Superior temporal gyrus (tissue), 1 donor: ENCODE measurements around the gene GRK5.
"Not testable (repeated sequence)": the region's sequence is repeated elsewhere in the genome, so short reads cannot be mapped to it uniquely, and the experiment has no call there.

Experiments used
- DNase-seq: peaks from one replicate; pipeline ENCODE4 v3.0.0-alpha.2; 2016; ENCODE audit errors: extremely low spot score

GRK5 gene

DNA sequence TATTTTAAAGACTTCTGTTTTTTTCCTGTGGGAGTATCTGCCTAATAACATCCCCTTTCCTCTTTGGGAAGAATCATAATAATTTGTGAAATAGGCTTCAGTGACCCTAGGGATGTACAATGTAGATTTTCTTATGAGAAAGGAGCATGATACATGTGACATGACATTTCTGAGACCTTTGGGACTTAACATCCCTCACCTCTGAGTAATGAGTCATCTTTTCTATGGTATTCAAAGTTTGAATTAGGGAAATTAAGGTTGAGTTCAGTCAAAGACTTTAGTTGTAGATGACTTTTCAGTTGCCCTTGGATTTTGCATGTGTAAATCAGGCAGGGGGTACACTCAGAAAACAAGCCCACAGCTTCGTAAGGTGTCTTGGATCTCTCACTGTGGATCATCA lies 14.3 kb downstream of the GRK5 start:
- DNase-seq: no peak

DNA sequence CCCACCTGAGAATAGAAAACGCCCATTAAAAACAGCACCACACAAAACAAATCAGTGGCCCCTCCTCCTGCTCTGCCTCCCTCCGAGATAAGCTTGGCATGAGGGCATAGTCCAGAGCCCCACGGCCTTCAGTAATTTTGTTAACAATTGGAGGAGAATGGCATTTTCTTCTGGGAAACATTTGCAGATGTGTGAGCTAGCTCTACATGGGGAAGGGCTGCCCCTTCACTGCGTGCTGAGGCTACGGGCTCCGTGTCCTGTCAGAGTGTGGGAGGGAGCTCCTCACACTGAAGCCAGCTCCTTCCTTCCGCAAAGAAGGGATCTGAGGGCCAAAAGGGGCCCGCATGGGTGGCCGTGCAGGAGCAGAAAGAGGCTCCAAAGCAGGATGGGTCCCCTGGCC lies 15.2 kb downstream of the GRK5 start:
- no peak for DNase-seq

DNA sequence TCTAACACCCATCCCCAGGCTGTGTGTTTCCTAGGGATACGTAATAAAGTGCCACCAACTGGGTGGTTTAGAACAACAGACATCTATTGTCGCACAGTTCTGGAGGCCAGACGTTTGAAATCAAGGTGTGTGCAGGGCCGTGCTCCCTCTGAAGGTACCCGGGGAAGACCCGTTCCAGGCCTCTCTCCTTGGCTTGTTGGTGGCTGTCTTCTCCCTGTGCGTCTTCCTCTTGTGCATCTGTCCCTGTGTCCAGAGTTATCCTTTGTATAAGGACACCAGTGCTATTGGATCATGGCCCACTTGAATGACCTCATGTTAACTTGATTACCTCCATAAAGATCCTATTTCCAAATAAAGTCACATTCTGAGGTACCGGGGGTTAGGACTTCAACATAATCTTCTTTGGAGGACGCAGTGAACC lies 15.6 kb downstream of the GRK5 start:
- no peak for DNase-seq

DNA sequence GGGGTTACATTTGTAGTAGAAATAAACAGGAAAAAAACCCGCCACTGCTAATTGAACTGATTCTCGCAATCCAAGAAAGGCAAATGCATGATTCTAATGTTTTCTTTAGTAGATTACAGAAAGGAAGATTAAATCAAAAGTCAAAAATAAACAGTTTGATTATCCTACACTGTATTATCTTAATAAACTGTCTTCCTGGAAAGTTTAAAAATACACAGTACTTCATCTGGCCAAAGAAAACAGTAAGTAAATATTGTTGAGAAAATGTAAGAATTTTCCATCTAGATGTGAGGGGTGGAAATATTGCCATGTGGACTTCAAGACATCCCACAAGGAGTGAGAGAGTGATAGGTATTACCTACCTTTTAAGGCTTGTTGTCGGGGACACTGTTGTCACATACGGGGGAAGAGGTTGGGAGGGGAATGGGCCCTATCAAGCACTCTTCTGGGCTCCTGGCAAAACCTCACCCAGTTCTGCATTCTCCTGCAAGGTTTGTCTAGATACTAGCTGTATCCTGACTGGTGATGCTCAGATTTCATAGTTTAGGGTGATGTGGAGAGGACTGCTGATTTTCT lies 17.8 kb downstream of the GRK5 start:
- DNase-seq: no peak

DNA sequence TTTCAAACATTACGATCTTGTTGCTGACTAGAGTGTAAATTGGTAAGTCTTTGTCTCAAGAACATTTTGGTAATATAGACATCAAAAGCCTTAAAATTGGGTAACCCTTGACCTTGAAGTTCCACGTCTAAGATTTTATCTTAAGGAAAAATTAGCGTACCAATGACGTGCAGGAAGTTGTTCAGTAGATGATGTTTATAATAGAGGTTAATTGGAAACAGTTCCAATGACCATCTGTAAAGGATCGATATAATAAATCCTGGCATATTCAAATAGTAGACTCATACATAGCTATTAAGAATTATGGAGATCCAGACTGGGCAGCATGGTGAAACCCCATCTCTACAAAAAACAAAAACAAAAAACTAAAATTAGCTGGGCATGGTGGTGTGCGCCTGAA lies 20.5 kb downstream of the GRK5 start:
- no peak for DNase-seq

DNA sequence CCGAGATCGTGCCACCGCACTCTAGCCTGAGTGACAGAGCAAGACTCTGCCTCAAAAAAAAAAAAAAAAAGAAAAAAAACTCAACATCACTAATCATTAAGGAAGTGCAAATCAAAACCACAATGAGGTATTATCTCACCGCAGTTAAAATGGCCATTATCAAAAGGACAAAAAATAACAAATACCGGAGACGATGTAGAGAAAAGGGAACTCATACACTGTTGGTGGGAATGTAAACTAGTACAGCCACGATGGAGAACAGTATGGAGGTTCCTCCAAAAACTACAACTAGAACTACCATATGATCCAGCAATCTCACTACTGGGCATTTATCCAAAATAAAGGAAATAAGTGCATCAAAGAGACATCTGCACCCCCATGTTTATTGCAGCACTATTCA lies 24.3 kb downstream of the GRK5 start:
- DNase-seq: no peak

DNA sequence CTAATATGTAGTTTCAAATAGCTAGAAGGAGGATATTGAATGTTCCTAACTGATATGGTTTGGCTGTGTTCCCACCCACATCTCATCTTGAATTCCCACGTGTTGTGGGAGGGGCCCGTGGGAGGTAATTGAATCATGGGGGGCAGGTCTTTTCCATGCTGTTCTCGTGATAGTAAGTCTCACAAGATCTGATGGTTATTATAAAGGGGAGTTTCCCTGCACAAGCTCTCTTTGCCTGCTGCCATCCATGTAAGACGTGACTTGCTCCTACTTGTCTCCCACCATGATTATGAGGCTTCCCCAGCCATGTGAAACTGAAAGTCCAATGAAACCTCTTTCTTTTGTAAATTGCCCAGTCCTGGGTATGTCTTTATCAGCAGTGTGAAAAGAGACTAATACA lies 25.1 kb downstream of the GRK5 start:
- not testable (repeated sequence) for DNase-seq

DNA sequence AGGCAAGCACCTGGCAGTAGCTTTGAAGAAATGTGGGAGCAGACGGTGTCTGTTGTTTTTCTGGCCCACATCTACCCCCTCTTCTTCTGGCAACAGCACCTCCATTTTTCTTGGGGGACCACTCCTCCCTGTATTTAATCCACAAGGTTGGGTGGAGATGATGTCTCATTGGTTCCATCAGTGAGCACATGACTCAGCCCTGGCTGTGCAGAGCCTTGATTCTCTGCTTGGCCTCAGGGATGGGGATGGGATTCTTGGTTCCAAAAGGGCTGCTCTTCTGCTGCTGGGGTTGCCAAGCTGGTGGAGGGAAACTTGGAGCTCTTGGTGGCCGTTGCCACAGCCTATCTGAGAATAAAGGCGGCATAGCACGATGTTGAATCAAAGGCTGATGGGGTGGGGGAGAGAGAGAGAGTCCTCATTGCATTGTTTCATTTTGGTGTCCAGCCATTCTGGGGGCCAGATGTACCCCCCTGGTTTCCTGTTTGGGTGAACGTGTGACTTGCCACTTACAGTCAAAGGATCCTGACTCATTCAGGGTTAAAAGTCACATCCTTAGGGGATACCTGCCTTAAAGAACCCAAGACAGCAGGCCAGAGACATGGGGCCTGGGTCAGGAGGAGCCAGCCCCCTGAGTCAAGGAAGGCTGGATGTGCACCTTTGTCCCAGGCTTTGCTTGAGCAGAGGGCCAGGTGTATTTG lies 25.9 kb downstream of the GRK5 start:
- DNase-seq: no peak

DNA sequence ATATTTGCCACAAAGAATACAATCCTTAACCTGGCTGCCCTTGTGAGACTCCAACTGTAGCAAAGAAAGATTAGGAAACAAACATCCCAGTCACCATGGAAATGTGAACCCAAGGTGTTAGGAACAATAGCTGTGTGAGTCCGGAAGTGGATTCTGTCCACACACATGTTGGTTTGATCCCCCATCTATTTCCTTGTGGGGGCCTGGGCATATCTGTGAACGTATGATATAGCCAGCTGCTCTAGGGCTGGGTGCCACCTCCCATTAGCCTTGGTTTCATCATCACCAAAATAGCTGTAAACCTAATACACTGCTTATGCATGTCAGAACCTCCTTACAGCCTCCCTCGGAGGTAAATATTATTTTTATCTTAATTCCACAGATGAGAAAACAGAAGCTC lies 26.4 kb downstream of the GRK5 start:
- no peak for DNase-seq

DNA sequence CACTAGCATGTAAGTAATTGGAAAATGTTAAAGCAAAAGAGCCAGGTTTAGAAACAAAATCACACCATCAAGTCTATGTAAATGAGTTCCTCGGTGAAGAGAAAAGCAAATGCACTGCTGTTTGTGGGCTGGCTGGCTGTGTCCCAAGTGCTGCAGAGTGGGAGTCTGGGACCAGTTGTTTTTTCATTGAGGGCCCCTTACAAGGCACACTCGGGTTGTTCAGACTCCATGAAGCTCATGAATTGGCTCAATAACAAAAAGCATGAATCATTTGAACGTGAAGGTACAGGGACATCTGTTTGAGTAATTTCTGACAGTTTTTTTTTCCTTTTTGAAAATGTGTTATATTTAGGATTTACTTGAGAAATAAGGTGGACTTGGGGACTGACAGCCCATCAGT lies 28.0 kb downstream of the GRK5 start:
- DNase-seq: peak; percentile 66

DNA sequence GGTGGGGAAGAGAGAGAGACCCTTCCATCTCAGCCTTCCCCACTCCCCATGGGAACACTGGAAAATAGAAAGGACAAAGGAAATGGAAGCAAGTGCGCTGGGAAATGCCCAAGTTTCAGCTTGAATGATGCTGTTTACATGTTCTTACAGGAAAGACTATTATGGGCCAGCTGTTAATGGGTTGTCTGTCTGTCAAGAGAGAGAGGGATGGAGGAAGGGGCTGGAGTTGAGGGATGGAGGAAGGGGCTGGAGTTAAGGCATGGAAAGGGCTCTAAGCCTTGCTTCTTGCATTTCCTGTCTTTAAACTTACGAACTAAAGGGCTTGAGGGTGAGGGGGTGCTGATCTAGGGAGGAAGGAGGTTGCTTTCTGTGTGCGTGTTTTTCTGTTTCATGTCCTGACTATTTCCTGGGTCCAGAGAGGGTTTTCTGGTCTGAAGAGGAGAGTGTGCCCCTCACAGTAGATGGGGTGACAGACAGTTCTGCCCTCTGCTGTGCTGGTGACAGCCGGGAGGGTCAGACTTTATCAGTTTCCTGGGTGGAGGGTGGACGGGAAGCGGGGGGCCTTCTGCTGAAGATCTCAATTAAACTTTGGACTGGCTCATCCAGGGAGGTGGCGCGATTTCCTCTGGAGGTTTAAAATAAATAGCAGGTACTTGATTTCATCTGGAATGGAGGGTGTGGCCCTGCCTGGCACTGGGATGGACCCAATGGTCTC lies 30.5 kb downstream of the GRK5 start:
- no peak for DNase-seq

DNA sequence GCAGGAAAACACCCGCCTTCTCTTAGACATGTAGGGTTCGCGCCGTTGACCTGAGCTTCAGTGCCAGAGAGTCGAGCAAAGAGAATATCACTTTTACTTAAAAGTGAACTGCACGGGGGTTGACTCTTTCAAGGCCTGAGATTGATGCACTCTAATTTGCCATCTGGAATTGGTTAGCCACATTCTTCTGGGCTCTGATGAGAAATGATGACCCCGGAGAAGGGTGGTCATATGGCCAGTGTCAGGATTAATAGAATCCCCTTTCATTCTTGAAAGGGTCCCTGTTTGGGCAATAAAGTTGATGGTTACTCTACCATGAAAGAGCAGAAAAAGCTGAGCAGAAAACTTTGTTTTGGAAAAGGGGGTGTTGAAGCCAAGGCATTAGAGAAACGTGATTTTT lies 31.2 kb downstream of the GRK5 start:
- no peak for DNase-seq

DNA sequence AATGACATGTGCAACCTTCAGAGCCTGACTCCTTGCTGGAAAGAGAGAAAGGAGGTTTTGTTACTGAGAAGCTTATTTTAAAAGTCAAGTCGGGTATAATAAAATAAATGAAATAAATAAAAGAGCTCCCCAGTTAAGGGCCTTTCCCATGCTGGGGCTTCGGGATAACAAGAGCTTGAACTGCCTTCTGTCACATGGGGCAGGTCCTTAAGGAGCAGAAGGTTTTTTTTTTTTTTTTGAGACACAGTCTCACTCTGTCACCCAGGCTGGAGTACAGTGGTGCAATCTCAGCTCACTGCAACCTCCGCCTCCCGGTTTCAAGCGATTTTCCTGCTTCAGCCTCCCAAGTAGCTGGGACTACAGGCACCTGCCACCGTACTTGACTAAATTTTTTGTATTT lies 31.6 kb downstream of the GRK5 start:
- not testable (repeated sequence) for DNase-seq

DNA sequence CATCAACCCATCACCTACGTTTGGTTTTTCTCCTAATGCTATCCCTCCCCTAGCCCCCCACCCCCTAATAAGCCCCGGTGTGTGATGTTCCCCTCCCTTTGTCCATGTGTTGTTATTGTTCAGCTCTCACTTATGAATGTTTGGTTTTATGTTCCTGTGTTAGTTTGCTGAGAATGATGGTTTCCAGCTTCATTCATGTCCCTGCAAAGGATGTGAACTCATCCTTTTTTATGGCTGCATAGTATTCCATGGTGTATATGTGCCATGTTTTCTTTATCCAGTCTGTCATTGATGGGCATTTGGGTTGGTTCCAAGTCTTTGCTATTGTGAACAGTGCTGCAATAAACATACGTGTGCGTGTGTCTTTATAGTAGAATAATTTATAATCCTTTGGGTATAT lies 32.3 kb downstream of the GRK5 start:
- DNase-seq: not testable (repeated sequence)

DNA sequence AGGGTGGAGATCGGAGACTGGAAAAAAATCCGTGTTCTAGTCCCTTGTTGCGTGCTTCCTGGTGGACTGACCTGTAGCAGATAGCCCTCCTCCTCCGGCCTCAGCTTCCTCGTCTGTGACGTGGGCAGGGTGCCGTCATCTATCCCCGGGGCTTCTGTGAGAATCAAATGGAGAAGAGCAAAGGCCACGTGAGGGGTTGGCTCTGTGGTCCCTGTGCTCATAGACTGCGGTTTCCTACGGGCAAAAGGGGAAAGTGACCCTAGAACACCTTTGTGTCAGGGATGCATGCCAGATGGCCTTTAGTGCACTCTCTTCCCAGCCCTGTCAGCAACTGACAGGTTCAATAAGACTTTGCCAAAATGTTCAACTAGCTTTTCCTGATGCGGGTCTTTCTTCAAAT lies 33.7 kb downstream of the GRK5 start:
- no peak for DNase-seq

DNA sequence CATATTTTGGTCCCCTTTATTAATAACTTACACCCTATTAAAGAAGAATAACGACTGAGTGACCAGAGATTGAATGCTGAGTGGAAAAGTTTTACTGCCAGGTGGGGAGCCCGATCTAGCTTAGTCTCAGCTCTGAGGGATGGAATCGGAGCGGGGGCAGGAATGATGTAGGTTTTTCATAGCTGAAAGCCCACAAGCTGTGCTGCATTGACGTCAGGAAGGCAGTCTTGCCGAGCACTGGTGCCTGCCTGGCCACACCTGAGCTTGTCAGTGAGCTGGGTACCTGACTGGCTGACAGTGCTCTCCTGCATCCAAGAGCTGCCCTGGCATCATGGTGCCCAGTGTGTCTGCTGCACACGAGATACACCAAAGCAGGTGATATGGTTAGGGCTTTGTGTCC lies 34.8 kb downstream of the GRK5 start:
- DNase-seq: no peak

DNA sequence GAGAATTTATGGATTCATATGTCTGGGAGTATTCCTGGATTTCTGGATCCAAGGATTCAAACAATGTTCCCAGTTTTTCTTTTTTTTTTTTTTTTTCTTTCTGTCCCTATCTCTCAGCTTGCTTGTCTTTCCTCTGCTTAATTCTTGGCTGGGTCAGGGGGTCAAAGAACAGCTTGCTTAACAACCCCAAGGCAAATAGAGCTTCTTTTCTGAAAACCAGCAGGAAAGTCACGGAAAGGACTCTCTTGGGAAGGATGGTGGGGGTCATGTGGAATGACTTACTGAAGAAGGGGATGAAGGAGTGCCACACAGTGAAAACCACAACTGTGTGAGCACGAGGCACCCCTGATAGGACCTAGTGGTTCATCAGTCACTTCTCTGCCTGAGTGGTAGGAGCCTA lies 36.1 kb downstream of the GRK5 start:
- DNase-seq: no peak

DNA sequence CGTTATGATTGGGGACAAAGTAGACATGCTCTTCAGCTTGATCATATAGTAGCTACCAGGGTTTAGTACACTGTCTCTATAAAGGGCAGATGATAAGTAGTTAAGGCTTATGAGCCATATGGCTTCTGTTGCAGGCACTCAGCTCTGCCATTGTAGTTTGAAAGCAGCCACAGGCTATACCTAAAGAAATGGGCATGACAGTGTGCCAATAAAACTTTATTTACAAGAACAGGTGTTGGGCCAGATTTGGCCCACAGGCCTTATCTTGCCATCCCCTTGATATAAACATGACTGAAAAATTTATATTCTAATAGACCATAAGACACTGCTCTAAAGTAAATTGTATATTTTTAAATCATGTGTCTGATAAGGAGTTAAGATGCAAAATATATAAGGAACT lies 36.6 kb downstream of the GRK5 start:
- DNase-seq: no peak

DNA sequence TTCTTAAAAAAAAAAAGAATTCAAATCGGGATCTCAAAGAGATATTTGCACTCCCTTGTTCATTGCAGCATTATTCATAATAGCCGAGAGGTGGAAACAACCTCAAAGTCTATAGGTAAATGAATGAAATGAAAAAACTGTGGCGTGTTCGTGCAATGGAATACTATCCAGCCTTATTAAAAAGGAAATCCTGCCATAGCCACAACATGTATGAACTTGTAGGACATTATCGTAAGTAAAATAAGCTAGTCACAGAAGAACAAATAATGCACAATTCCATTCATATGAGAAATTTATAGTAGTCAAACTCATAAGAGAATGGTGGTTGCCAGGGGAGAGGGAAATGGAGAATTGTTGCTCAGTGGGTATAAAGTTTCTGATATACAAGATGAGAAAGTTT lies 37.9 kb downstream of the GRK5 start:
- no peak for DNase-seq

DNA sequence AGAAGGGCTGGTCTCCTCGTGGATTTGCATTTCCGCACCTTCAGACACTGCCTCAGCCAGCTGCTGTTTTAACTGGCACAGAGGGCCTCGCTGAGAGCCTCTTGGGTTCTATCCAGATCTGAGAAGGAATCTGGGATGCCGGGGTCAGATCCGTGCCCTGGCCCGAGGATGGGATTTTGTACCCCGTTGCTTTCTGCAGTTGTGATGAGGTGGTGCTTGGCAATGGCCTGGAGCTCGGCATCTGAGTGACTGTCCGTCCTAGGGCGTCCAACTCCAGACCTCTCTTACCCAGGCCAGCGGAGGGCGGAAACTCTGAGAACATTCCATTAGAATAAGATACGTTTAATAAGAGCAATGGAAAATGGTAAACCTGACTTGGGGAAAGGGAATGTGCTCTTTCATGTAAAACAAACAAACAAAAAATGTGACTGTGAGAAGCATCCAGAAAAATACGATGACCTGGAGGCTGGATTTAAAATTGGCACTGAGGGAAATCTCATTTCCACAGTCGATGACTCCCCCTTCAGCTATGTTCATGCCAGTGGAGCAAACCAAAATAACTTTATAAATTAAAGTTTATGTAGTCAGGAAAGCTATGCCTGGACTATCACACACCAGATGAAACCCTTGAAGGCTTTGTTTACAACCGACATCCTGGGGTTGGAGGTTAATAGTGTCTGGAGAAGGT lies 39.6 kb downstream of the GRK5 start:
- no peak for DNase-seq

DNA sequence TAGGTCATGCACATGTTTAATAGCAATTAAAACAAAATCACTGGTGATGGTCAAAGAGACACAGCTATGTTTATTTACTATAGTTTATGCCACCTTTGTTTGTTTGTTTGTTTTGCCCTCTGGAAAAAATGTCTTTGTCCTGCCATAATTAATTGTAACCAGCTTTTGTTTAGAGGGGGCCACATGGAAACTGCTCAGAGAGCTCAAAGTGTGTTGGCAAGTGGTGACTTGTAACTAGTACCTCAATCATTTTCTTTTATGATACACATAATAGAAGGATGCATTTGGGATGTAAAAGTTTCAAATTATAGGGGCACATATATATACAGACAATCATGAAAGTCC lies 40.2 kb downstream of the GRK5 start:
- no peak for DNase-seq

DNA sequence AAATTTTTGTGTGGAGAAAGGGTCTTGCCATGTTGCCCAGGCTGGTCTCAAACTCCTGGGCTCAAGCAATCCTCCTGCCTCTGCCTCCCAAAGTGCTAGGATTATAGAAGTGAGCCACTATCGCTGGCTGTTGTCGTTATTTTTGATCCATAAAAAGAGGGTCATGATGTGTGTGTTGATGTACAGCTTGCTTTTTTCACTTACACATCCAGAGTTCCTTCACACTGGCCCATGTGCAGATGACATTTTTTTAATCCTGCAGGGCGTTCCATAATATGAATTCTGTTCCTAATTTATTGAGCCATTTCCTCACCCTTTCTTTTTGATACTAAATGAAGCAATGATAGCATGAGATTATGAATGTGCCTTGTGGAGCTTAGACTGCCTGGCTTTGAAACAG lies 40.8 kb downstream of the GRK5 start:
- DNase-seq: no peak

DNA sequence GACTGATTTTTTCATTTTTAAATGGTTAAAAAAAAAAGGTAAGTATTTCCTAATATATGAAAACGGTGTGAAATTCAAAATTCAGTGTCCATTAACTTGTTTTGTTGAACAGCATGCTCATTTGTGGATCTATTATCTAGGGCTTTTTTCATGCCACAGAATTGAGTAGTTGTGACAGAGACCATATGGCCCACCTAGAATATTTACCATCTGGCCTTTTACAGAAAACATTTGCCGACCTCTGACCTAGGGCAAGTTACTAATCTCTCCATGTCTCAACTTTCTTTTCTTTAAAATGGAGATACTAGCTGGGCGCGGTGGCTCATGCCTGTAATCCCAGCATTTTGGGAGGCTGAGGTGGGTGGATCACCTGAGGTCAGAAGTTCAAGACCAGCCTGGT lies 41.3 kb downstream of the GRK5 start:
- no peak for DNase-seq
